WTC11 (cell line): ENCODE measurements around the gene KPTN. TPM values are rescaled to one million over a fixed set of nuclear protein-coding genes. Genes with fewer than 3 reads are reported as not detected.

Source experiments
- ATAC-seq: fragments of 200-7000 bp; cut with Tn5 transposase; 2 replicates; pipeline ENCODE4 v1.10.0; 2021; ENCODE audit warnings: mild to moderate bottlenecking, moderate library complexity
- CTCF ChIA-PET: fragments of 300-600 bp; sonication (Branson Sonifier 250); formaldehyde crosslinking; loops from one replicate; lab custom pipeline; 2021; ENCODE audit warnings: antibody characterized with exemption; lab: Charles Lee
- POLR2A ChIA-PET: fragments of 350-600 bp; sonication (Branson Sonifier 250); formaldehyde crosslinking; loops from one replicate; lab custom pipeline; 2021; ENCODE audit warnings: antibody characterized with exemption; lab: Charles Lee
- DNase-seq: peaks from one replicate; pipeline ENCODE4 v3.0.0; 2021; ENCODE audit warnings: low spot score
- H3K27ac Mint-ChIP-seq: 2 replicates; pipeline ENCODE4 v1.8.0; 2021; ENCODE audit warnings: mixed read lengths
- H3K27me3 Mint-ChIP-seq: 2 replicates; pipeline ENCODE4 v1.8.0; 2021; ENCODE audit warnings: low read depth, mild to moderate bottlenecking, moderate library complexity, mixed read lengths
- H3K36me3 Mint-ChIP-seq: 2 replicates; pipeline ENCODE4 v1.8.0; 2021; ENCODE audit warnings: mixed read lengths
- H3K4me1 Mint-ChIP-seq: 2 replicates; pipeline ENCODE4 v1.8.0; 2022; ENCODE audit warnings: mixed read lengths
- H3K4me3 Mint-ChIP-seq: 2 replicates; pipeline ENCODE4 v1.8.0; 2021; ENCODE audit warnings: mild to moderate bottlenecking, moderate library complexity, mixed read lengths
- H3K9me3 Mint-ChIP-seq: 2 replicates; pipeline ENCODE4 v1.8.0; 2021; ENCODE audit warnings: mixed read lengths
- CREM ChIP-seq: sonication (generic); formaldehyde crosslinking; IDR thresholded peaks from 2 replicates; pipeline ENCODE4 v1.8.1; 2022; ENCODE audit warnings: mild to moderate bottlenecking, missing genetic modification reagents, moderate library complexity
- CTCF ChIP-seq: fragments of 200-600 bp; IDR thresholded peaks from 2 replicates; pipeline ENCODE4 v1.8.0; 2022; ENCODE audit warnings: antibody characterized with exemption
- E2F4 ChIP-seq: sonication (generic); formaldehyde crosslinking; IDR thresholded peaks from 2 replicates; pipeline ENCODE4 v1.8.1; 2022; ENCODE audit warnings: low read depth, mild to moderate bottlenecking, moderate library complexity, missing genetic modification reagents, borderline replicate concordance
- EMX1 ChIP-seq: fragments of 250-450 bp; sonication (Bioruptor Pico); IDR thresholded peaks from 2 replicates; pipeline ENCODE4 v1.8.0; 2021; ENCODE audit warnings: mild to moderate bottlenecking
- ESRRA ChIP-seq: sonication (generic); formaldehyde crosslinking; IDR thresholded peaks from 2 replicates; pipeline ENCODE4 v1.8.1; 2022; ENCODE audit warnings: mild to moderate bottlenecking, missing genetic modification reagents, borderline replicate concordance
- ETV6 ChIP-seq: sonication (generic); formaldehyde crosslinking; IDR thresholded peaks from 2 replicates; pipeline ENCODE4 v1.8.1; 2022; ENCODE audit warnings: mild to moderate bottlenecking, missing genetic modification reagents
- FOXJ3 ChIP-seq: sonication (generic); formaldehyde crosslinking; IDR thresholded peaks from 2 replicates; pipeline ENCODE4 v1.9.0; 2021; ENCODE audit warnings: missing genetic modification reagents, mild to moderate bottlenecking, borderline replicate concordance
- FOXP1 ChIP-seq: sonication (generic); formaldehyde crosslinking; IDR thresholded peaks from 2 replicates; pipeline ENCODE4 v1.8.0; 2022; ENCODE audit warnings: missing genetic modification reagents, mild to moderate bottlenecking, moderate library complexity, borderline replicate concordance
- FOXP4 ChIP-seq: sonication (generic); formaldehyde crosslinking; IDR thresholded peaks from 2 replicates; pipeline ENCODE4 v1.8.0; 2022; ENCODE audit warnings: mild to moderate bottlenecking, missing genetic modification reagents
- HMGA2 ChIP-seq: fragments of 250-450 bp; sonication (Bioruptor Pico); IDR thresholded peaks from 2 replicates; pipeline ENCODE4 v1.4.0; 2021; ENCODE audit warnings: mild to moderate bottlenecking, moderate library complexity
- HMGXB4 ChIP-seq: sonication (generic); formaldehyde crosslinking; IDR thresholded peaks from 2 replicates; pipeline ENCODE4 v1.8.1; 2023; ENCODE audit warnings: mild to moderate bottlenecking, moderate library complexity, missing genetic modification reagents
- IRF1 ChIP-seq: sonication (generic); formaldehyde crosslinking; IDR thresholded peaks from 2 replicates; pipeline ENCODE4 v1.8.0; 2023; ENCODE audit warnings: missing genetic modification reagents
- MAX ChIP-seq: sonication (generic); formaldehyde crosslinking; IDR thresholded peaks from 2 replicates; pipeline ENCODE4 v1.8.0; 2022; ENCODE audit warnings: mild to moderate bottlenecking, missing genetic modification reagents
- NFATC4 ChIP-seq: fragments of 250-450 bp; sonication (Bioruptor Pico); IDR thresholded peaks from 2 replicates; pipeline ENCODE4 v1.9.0; 2021; ENCODE audit warnings: mild to moderate bottlenecking
- NFE2L1 ChIP-seq: sonication (generic); formaldehyde crosslinking; IDR thresholded peaks from 2 replicates; pipeline ENCODE4 v1.8.1; 2023; ENCODE audit warnings: missing genetic modification reagents
- NR3C1 ChIP-seq: sonication (generic); formaldehyde crosslinking; conservative IDR thresholded peaks from 2 replicates; pipeline ENCODE4 v1.8.1; 2023; ENCODE audit warnings: low read depth, mild to moderate bottlenecking, missing genetic modification reagents
- PRRX2 ChIP-seq: fragments of 250-450 bp; sonication (Bioruptor Pico); IDR thresholded peaks from 2 replicates; pipeline ENCODE4 v1.8.0; 2021; ENCODE audit warnings: mild to moderate bottlenecking
- SMAD4 ChIP-seq: sonication (generic); formaldehyde crosslinking; IDR thresholded peaks from 2 replicates; pipeline ENCODE4 v1.8.0; 2022; ENCODE audit warnings: mild to moderate bottlenecking, missing genetic modification reagents
- TEAD1 ChIP-seq: sonication (generic); formaldehyde crosslinking; IDR thresholded peaks from 2 replicates; pipeline ENCODE4 v1.8.0; 2022; ENCODE audit warnings: mild to moderate bottlenecking, missing genetic modification reagents
- TEAD4 ChIP-seq: sonication (generic); formaldehyde crosslinking; IDR thresholded peaks from 2 replicates; pipeline ENCODE4 v1.8.0; 2022; ENCODE audit warnings: mild to moderate bottlenecking, missing genetic modification reagents
- TP53 ChIP-seq: sonication (generic); formaldehyde crosslinking; IDR thresholded peaks from 2 replicates; pipeline ENCODE4 v1.8.1; 2023; ENCODE audit warnings: mild to moderate bottlenecking, missing genetic modification reagents
- ZMAT4 ChIP-seq: fragments of 250-450 bp; sonication (Bioruptor Pico); IDR thresholded peaks from 2 replicates; pipeline ENCODE4 v1.9.0; 2021; ENCODE audit warnings: mild to moderate bottlenecking
- ZNF121 ChIP-seq: sonication (generic); formaldehyde crosslinking; IDR thresholded peaks from 2 replicates; pipeline ENCODE4 v1.8.0; 2023; ENCODE audit warnings: missing genetic modification reagents
- ZNF219 ChIP-seq: sonication (generic); formaldehyde crosslinking; IDR thresholded peaks from 2 replicates; pipeline ENCODE4 v1.8.0; 2023; ENCODE audit warnings: missing genetic modification reagents, mild to moderate bottlenecking, borderline replicate concordance
- ZNF263 ChIP-seq: sonication (generic); formaldehyde crosslinking; IDR thresholded peaks from 2 replicates; pipeline ENCODE4 v1.8.1; 2022; ENCODE audit warnings: low read depth, mild to moderate bottlenecking, moderate library complexity, missing genetic modification reagents
- ZNF281 ChIP-seq: sonication (generic); formaldehyde crosslinking; IDR thresholded peaks from 2 replicates; pipeline ENCODE4 v1.8.0; 2023; ENCODE audit warnings: mild to moderate bottlenecking, missing genetic modification reagents
- ZNF671 ChIP-seq: fragments of 250-450 bp; sonication (Bioruptor Pico); IDR thresholded peaks from 2 replicates; pipeline ENCODE4 v1.8.0; 2021; ENCODE audit warnings: mild to moderate bottlenecking
- total RNA-seq: library from RNA; stranded (reverse); gene quantifications from 3 replicates; pipeline ENCODE4 v1.2.3, GENCODE V29; 2021

The KPTN gene
- total RNA-seq, 1 experiment from 2014 or later: 24.5 TPM

- ATAC-seq (peak; percentile 65), DNase-seq (peak; percentile 91)
- CTCF ChIA-PET: interaction anchor here (0.7 to 3.2 kb wide), 6 partner anchors 12 to 241 kb away, joined by 3 to 16 read pairs (median 6); partner anchors contain the start of genes EHD2 and KPTN
- H3K27me3 Mint-ChIP-seq: peaks cover 18% of the 10 kb centered on the region
- H3K4me1 Mint-ChIP-seq: peaks cover 34% of the 10 kb centered on the region
- no peaks in the 10 kb centered on the region for H3K9me3 Mint-ChIP-seq
- H3K27ac Mint-ChIP-seq: peak within 1 kb of the TSS; percentile 16; the same call in 1 of the 2 replicates
- H3K36me3 Mint-ChIP-seq: no peaks in the 10 kb centered on the region
- POLR2A ChIA-PET: interaction anchor here (0.6 to 1.6 kb wide), 3 partner anchors 25 to 155 kb away, joined by 3 to 5 read pairs (median 4); no protein-coding TSS in a partner anchor
- peak within 1 kb of the TSS; percentile 84 for H3K4me3 Mint-ChIP-seq
- peak; percentile 64; the same call in 1 of the 2 replicates for TF ChIP-seq NFATC4 (CRISPR knock-in tag)
- TF ChIP-seq EMX1: no peak
- peak; percentile 72 for TF ChIP-seq TEAD4 (CRISPR knock-in tag)
- no peak for TF ChIP-seq ZNF263
- TF ChIP-seq ZNF281 (CRISPR knock-in tag): 0 out of 2 replicates have a peak, but pooled peaks have one; percentile 30
- peak; percentile 91 for TF ChIP-seq FOXP4 (CRISPR knock-in tag)
- no peak for TF ChIP-seq E2F4 (CRISPR knock-in tag)
- TF ChIP-seq FOXP1: peak; percentile 91; the same call in 1 of the 2 replicates
- peak; percentile 33; the same call in 1 of the 2 replicates for TF ChIP-seq ZNF671 (CRISPR knock-in tag)
- peak; percentile 93 for TF ChIP-seq TEAD1 (CRISPR knock-in tag)
- TF ChIP-seq FOXJ3 (CRISPR knock-in tag): no peak
- TF ChIP-seq HMGXB4 (CRISPR knock-in tag): no peak
- 0 out of 2 replicates have a peak, but pooled peaks have one; percentile 48 for TF ChIP-seq IRF1 (CRISPR knock-in tag)
- TF ChIP-seq ZNF219 (CRISPR knock-in tag): peak; percentile 43; the same call in 1 of the 2 replicates
- TF ChIP-seq SMAD4 (CRISPR knock-in tag): 0 out of 2 replicates have a peak, but pooled peaks have one; percentile 16
- no peak for TF ChIP-seq ETV6 (CRISPR knock-in tag)
- no peak for TF ChIP-seq HMGA2 (CRISPR knock-in tag)
- TF ChIP-seq TP53: 0 out of 2 replicates have a peak, but pooled peaks have one; percentile 67
- peak; percentile 86 for TF ChIP-seq NFE2L1
- 0 out of 2 replicates have a peak, but pooled peaks have one; percentile 16 for TF ChIP-seq PRRX2 (CRISPR knock-in tag)
- peak; percentile 34; the same call in 1 of the 2 replicates for TF ChIP-seq ZMAT4
- no peak for TF ChIP-seq CTCF
- no peak for TF ChIP-seq NR3C1 (CRISPR knock-in tag)
- TF ChIP-seq CREM (CRISPR knock-in tag): no peak
- TF ChIP-seq ZNF121 (CRISPR knock-in tag): no peak
- no peak for TF ChIP-seq ESRRA (CRISPR knock-in tag)
- peak; percentile 62; the same call in 1 of the 2 replicates for TF ChIP-seq MAX
Measured at GRCh38 chr19:47471733-47472457, 12.1 kb downstream of the KPTN start, which contains the start of gene SLC8A2. Gene SLC8A2 (minus strand): TSS chr19:47471893. CDS start chr19:47466403, 5,490 bp downstream.
